ENCODE data around the gene DDX52.
A peak's percentile ranks its signal among the peaks of the same experiment; 100 is the strongest.
"Not testable (repeated sequence)": the region's sequence is repeated elsewhere in the genome, so short reads cannot be mapped to it uniquely, and the experiment has no call there.

The DDX52 gene

GRCh38 chr17:37647856-37648255 is 4.6 kb upstream of the DDX52 start:
- TF ChIP-seq MYC (IDR thresholded peaks at IDR 0.05; ENCODE audit: low read depth, low read length) (no peak), MAX (IDR thresholded peaks at IDR 0.05; ENCODE audit: low read depth, low read length) (no peak), POLR2A (IDR thresholded peaks at IDR 0.05; ENCODE audit: extremely low read depth, insufficient read length) (no peak)
- TF ChIP-seq, protein P1, sequence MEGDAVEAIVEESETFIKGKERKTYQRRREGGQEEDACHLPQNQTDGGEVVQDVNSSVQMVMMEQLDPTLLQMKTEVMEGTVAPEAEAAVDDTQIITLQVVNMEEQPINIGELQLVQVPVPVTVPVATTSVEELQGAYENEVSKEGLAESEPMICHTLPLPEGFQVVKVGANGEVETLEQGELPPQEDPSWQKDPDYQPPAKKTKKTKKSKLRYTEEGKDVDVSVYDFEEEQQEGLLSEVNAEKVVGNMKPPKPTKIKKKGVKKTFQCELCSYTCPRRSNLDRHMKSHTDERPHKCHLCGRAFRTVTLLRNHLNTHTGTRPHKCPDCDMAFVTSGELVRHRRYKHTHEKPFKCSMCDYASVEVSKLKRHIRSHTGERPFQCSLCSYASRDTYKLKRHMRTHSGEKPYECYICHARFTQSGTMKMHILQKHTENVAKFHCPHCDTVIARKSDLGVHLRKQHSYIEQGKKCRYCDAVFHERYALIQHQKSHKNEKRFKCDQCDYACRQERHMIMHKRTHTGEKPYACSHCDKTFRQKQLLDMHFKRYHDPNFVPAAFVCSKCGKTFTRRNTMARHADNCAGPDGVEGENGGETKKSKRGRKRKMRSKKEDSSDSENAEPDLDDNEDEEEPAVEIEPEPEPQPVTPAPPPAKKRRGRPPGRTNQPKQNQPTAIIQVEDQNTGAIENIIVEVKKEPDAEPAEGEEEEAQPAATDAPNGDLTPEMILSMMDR (IDR thresholded peaks at IDR 0.05; ENCODE audit: low read depth, low read length) = no peak
- DNase-seq (ENCODE audit: low read depth) = no peak
- H3K4me3 ChIP-seq (ENCODE audit: low read depth, low read length) = no peak overlapping the region

- no peak for DNase-seq (ENCODE audit: low read depth)
- peak overlapping the region; percentile 97 for H3K4me3 ChIP-seq (ENCODE audit: low read depth, low read length)
- TF ChIP-seq POLR2A (IDR thresholded peaks at IDR 0.05; ENCODE audit: extremely low read depth, insufficient read length) = no peak
- TF ChIP-seq MYC (IDR thresholded peaks at IDR 0.05; ENCODE audit: low read depth, low read length) = no peak
- TF ChIP-seq, protein P1 (IDR thresholded peaks at IDR 0.05; ENCODE audit: low read depth, low read length) = no peak
- TF ChIP-seq MAX (IDR thresholded peaks at IDR 0.05; ENCODE audit: low read depth, low read length) = no peak
These were observed 623 bp upstream of the DDX52 start for GRCh38 chr17:37643869-37644268.

DNA sequence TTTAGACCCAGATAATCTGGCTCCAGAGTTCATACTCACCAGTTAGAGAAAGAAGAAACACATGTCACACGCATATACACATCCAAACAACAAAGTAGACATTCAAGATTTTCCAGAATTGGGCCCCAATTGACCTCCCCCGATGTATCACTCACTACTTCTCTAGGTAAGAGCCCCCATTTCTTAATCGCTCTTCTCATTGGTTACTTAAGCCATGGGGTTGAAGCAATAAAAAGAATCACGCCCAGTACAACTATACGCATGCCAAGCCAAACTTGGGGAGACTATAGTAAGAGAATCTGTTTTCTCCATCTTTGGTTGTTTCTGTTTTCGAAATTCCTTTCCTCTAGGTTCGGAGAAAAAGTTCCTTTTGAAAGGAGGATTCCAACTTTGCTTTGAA is 565 bp downstream of the DDX52 start:
- peak overlapping the region; percentile 97 for H3K4me3 ChIP-seq (ENCODE audit: low read depth, low read length)
- peak; percentile 45 for DNase-seq (ENCODE audit: low read depth)
- TF ChIP-seq, protein P1 (IDR thresholded peaks at IDR 0.05; ENCODE audit: low read depth, low read length) = no peak
- TF ChIP-seq POLR2A (IDR thresholded peaks at IDR 0.05; ENCODE audit: extremely low read depth, insufficient read length) = no peak
- TF ChIP-seq MAX (IDR thresholded peaks at IDR 0.05; ENCODE audit: low read depth, low read length) = no peak
- TF ChIP-seq MYC (IDR thresholded peaks at IDR 0.05; ENCODE audit: low read depth, low read length) = no peak

- no peak for TF ChIP-seq MYC (IDR thresholded peaks at IDR 0.05; ENCODE audit: low read depth, low read length)
- no peak for TF ChIP-seq MAX (IDR thresholded peaks at IDR 0.05; ENCODE audit: low read depth, low read length)
- TF ChIP-seq, protein P1 (IDR thresholded peaks at IDR 0.05; ENCODE audit: low read depth, low read length) = no peak
- TF ChIP-seq POLR2A (IDR thresholded peaks at IDR 0.05; ENCODE audit: extremely low read depth, insufficient read length) = no peak
- DNase-seq (ENCODE audit: low read depth) = peak; percentile 31
These were observed 3.2 kb downstream of the DDX52 start for GRCh38 chr17:37640015-37640414.

GRCh38 chr17:37637956-37638355 is 5.3 kb downstream of the DDX52 start:
- no peak overlapping the region for H3K4me3 ChIP-seq (ENCODE audit: low read depth, low read length)
- TF ChIP-seq POLR2A (IDR thresholded peaks at IDR 0.05; ENCODE audit: extremely low read depth, insufficient read length) (no peak), MAX (IDR thresholded peaks at IDR 0.05; ENCODE audit: low read depth, low read length) (no peak), MYC (IDR thresholded peaks at IDR 0.05; ENCODE audit: low read depth, low read length) (no peak)
- TF ChIP-seq, protein P1 (IDR thresholded peaks at IDR 0.05; ENCODE audit: low read depth, low read length) = no peak
- no peak for DNase-seq (ENCODE audit: low read depth)

More at GRCh38 chr17:37640015-37640414, 3.2 kb downstream of the DDX52 start:
- H3K4me3 ChIP-seq (ENCODE audit: low read depth, low read length) = peak overlapping the region; percentile 2

DNA sequence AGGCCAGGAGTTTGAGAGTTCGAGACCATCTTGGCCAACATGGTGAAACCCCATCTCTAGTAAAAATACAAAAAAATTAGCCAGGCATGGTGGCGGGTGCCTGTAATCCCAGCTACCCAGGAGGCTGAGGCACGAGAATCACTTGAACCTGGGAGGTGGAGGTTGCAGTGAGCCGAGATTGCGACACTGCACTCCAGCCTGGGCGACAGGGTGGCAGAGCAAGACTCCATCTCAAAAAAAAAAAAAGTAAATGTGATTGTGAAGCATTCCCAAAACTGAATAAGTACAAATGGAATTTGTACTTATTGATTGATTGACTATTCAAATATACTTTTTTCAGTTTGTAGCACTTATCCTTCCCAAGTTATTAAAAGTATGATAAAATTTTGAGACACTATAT is 26.8 kb downstream of the DDX52 start:
- not testable (repeated sequence) for H3K4me3 ChIP-seq (ENCODE audit: low read depth, low read length); DNase-seq (ENCODE audit: low read depth)
